Sciatic nerve (tissue), 2 donors: ENCODE results near the gene GREM1. TPM values are rescaled to one million over a fixed set of nuclear protein-coding genes. Genes with fewer than 3 reads are reported as not detected.

Experiments
- ATAC-seq: fragments of 200-7000 bp; cut with Tn5 transposase; one replicate; pipeline ENCODE4 v1.9.1; 2020; ENCODE audit warnings: mild to moderate bottlenecking, moderate library complexity
- DNase-seq: peaks from one replicate; pipeline ENCODE4 v3.0.0-alpha.2; 2020; ENCODE audit warnings: low spot score
- intact Hi-C: fragments of 100-400 bp; cut with DNase I; formaldehyde crosslinking; loops from one replicate; pipeline ENCODE4 v1.14.2; 2022
- total RNA-seq: library from RNA; stranded (reverse); fragmentation: NEBNext Ultra II Directional; extraction: Animal tissue kit (Norgen Biotek cat#: 25700); gene quantifications from one replicate; pipeline ENCODE4 v1.2.1, GENCODE V29; 2021
- donor health status: DM: no; HTN: no; CAD: no.
- donor health status: DM: no; HTN: no; CAD: no.

Gene GREM1
- total RNA-seq, 1 donor from 2014 or later, result 4.6 TPM

DNA sequence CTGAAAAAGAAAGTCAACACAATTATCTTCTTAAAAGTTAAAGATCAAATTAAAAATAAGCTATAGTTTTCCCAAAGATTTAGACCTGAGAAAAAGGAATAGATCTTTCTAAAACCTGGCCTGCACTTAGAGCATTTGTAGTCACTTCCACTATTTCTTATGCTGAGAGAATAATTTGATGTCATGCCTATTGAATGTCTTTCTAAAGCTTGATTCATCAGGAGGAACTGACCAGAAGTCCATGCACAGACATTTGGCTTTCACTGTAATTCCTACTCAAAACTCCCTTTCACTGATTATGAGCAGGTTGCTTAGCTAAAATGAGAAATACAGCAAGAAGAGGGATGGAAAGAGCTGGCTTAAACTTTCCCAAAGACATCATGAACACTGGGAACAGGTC, 4.3 kb downstream of the GREM1 start:
- DNase-seq, result no peak
- intact Hi-C loops, result no loop called here
- ATAC-seq, result no peak

DNA sequence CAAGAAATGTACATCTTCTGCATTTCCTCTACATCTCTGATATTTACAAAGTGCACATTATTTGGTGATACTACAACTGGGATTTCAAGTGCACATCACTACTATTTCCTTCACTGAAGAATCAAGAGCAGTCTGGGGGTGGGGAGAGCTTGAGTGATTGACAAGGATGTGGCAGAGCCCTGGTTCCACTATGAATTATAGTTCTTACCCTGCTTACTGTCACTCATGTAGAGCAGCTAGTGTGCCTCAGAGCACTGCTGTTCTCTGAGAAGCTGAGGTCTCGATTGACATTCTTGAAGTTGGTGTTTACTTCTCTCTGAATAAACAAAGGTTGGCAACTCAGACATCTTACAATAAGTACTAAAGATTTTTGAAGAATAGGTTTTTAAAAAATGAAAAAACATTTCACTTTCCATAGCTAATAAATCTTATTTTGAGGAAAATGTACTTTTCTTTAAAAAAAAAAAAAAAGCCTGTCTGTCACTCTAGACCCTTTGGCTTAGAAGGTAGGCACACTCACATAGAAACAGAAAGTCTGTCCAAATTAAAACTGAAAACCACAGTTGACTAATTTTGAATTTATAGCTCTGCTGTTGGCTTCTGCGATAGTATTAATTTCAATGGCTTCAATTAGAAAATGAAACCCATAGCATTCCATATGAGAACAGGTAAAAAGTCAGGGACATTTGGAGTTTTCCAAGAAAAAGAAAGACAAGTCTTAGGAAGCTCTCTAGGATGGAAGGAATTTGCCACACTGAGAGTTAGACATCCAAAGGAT, 5.6 kb downstream of the GREM1 start:
- DNase-seq (no peak), ATAC-seq (no peak)
- intact Hi-C loops, result no loop called here

DNA sequence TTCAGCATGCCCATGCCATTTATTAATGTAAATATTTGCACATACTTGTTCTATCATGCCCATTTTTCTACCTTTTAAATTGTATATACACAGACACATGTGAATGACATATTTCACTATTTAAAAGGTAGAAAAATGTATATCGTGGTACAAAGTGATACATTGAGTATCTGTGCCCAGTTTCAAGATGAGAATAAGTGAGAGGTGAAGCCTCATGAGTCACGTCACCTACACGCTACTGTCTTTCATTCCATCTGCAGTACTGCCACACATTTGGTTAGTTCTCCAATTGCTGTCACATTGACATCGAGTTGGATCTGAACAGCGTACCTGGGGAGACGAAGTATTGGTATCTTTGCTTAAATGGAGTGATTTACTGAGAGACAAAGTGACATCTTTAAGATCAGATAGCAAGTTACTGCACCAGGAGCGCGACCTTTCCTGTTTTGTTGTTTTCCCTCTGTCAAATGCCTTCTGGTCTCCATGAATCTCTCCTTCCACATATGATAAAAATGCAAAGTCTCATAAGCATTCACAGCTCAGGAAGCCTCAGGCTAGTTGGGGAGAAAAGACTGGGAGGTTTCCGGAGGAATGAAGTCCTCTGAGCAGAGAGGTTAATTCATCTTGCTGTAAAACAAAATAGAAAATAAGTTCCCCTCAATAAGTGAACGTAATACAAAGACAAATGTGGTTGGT, 12.0 kb downstream of the GREM1 start:
- intact Hi-C loops, result no loop called here
- ATAC-seq, result no peak
- no peak for DNase-seq

DNA sequence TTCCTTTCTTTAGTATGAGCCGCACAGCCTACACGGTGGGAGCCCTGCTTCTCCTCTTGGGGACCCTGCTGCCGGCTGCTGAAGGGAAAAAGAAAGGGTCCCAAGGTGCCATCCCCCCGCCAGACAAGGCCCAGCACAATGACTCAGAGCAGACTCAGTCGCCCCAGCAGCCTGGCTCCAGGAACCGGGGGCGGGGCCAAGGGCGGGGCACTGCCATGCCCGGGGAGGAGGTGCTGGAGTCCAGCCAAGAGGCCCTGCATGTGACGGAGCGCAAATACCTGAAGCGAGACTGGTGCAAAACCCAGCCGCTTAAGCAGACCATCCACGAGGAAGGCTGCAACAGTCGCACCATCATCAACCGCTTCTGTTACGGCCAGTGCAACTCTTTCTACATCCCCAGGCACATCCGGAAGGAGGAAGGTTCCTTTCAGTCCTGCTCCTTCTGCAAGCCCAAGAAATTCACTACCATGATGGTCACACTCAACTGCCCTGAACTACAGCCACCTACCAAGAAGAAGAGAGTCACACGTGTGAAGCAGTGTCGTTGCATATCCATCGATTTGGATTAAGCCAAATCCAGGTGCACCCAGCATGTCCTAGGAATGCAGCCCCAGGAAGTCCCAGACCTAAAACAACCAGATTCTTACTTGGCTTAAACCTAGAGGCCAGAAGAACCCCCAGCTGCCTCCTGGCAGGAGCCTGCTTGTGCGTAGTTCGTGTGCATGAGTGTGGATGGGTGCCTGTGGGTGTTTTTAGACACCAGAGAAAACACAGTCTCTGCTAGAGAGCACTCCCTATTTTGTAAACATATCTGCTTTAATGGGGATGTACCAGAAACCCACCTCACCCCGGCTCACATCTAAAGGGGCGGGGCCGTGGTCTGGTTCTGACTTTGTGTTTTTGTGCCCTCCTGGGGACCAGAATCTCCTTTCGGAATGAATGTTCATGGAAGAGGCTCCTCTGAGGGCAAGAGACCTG, 13.2 kb downstream of the GREM1 start:
- intact Hi-C loops, result no loop called here

DNA sequence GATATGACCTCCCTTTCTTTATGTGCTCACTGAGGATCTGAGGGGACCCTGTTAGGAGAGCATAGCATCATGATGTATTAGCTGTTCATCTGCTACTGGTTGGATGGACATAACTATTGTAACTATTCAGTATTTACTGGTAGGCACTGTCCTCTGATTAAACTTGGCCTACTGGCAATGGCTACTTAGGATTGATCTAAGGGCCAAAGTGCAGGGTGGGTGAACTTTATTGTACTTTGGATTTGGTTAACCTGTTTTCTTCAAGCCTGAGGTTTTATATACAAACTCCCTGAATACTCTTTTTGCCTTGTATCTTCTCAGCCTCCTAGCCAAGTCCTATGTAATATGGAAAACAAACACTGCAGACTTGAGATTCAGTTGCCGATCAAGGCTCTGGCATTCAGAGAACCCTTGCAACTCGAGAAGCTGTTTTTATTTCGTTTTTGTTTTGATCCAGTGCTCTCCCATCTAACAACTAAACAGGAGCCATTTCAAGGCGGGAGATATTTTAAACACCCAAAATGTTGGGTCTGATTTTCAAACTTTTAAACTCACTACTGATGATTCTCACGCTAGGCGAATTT, 14.9 kb downstream of the GREM1 start:
- intact Hi-C loops, result no loop called here
- DNase-seq (no peak), ATAC-seq (no peak)

More for the DNA sequence above, 13.2 kb downstream of the GREM1 start:
- ATAC-seq (no peak), DNase-seq (peak; percentile 58)

DNA sequence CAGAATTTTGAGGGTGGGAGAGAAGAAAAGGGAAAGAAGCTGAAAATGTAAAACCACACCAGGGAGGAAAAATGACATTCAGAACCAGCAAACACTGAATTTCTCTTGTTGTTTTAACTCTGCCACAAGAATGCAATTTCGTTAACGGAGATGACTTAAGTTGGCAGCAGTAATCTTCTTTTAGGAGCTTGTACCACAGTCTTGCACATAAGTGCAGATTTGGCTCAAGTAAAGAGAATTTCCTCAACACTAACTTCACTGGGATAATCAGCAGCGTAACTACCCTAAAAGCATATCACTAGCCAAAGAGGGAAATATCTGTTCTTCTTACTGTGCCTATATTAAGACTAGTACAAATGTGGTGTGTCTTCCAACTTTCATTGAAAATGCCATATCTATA, 15.5 kb downstream of the GREM1 start:
- ATAC-seq, result no peak
- no peak for DNase-seq
- intact Hi-C loops, result no loop called here

DNA sequence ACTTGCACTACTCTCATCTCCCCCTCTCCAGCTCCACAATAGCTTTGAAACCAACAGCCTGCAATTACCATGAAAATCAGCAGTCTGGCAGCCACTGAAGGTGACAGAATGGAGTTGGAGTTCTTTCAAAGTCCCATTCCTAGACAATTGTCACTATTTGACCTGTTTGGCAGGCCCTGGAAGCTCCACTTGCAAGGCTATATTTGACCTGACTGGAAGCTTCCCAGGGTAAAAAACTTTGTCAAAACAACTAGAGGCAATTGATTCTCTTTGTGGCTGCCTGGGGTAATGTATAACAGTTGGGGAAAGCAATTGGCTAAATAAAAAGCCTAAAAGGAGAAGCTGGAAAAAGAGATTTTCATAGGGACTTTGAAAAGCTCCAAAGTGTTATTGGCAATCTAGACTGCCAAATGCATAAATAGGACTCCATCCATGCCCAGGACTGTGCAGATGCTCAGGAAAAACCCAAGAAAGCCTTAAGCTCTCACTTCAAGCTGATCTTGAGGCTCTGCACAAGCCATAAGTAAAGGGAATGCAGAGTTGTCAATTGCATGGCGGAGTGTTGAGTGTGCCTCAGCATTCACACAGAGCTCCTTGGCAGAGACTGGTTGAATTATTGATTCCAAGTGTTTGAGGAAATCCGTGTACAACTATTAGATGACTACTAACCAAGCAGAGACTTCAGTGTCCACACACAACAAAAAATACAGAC, 18.3 kb downstream of the GREM1 start:
- ATAC-seq (no peak), DNase-seq (no peak)
- intact Hi-C loops, result no loop called here

DNA sequence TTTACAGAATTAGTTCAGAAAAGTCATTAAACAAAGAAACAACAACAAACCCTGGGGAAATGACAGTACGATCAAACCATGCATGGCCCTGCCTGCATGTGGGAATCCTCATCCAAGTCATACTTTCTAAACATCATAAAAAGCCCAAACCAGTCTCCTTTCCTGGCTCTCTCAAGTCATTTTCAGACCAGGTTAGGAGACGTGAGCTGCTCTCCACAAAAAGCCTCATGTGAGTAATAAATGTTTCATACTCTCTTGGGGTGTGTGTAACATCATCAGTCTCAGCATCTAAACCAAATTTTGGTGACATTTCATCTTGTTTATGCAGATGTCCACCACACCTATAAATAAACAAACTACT, 18.9 kb downstream of the GREM1 start:
- DNase-seq (no peak), ATAC-seq (no peak)
- intact Hi-C loops, result no loop called here

DNA sequence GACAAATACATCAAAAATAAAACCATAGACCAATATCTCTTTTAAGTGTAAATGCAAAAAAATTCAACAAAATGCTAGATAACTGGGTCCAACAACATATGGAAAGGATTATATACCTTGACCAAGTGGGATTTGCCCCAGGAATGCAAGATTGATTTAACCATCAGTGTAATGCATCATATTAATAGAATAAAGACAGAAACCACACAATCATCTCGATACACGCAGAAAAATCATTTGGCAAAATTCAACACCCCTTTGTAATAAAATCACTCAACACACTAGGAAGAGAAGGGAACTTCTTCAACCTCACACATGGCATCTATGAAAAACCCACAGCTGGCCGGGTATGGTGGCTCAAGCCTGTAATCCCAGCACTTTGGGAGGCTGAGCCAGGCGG, 19.5 kb downstream of the GREM1 start:
- DNase-seq (no peak), ATAC-seq (no peak)
- intact Hi-C loops, result no loop called here

DNA sequence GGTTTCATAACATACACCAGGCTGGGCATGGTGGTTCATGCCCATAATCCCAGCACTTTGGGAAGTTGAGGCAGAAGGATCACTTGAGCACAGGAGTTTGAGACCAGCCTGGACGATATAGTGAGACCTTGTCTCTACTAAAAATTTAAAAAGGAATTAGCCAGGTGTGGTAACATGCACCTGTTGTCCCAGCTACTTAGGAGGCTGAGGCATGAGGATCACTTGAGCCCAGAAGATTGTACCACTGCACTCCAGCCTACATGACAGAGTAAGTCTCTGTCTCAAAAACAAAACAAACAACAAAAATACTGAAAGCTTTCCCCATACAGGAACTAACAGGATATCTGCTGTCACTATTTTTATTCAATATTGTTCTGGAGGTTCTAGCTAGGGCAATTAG, 20.9 kb downstream of the GREM1 start:
- ATAC-seq (no peak), DNase-seq (no peak)
- intact Hi-C loops, result no loop called here

DNA sequence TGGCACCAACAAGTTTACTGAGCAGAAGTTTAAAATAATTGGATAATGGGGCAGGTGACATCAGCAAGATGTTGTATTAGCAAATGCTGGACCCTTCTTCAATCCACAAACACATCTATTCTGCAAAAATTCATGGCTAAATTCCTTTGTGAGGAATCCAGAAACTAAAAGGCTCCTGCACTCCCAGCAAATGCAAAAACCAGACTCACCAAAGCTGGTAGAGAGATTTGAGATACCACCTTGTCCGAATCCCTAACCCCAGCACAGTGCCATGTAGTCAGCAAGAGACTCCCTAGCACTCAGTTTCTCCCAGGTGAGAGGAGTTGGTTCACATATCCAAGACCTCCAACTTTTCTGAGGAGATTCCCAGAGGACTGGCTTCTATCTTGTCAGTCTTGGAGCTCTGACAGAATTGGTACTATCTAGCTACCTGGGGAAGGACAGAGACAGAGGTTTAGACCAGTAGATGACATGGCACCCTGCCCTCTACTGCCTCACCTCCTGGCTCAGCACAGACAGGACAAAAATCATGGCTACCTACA, 21.8 kb downstream of the GREM1 start:
- DNase-seq, result no peak
- no peak for ATAC-seq
- intact Hi-C loops, result no loop called here

DNA sequence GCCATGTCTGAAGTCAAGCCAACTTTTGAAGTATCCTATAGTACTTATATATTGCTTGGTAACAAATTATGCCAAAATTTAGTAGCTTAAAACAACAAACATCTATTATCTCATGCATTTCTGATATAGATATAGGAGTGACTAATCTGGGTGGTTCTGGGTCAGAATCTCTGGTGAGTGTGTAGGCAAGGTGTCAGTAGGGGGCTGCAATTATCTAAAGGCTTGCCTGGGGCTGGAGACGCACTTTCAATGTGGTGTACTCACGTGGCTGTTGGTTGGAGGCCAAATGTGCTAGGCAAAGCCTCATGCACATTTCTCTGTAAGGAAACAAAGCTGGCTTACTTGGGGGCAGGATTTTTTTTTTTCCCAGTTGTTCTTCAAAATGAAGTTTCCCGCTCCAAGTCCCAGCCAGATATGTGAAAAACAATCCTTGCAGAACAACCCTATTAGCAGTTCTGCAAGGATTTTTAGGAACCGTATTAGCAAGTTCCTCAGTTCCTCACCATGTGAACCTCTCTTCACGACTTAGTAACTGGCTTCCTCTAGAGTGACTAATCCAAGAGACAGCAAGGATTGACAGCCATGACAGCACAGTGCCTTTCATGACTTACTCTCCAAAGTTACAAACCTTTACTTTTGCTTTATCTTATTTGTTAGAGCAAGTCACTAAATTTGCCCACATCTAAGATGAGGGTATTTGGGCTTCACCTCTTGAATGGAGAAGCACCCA, 25.8 kb downstream of the GREM1 start:
- ATAC-seq (no peak), DNase-seq (no peak)
- intact Hi-C loops, result no loop called here

DNA sequence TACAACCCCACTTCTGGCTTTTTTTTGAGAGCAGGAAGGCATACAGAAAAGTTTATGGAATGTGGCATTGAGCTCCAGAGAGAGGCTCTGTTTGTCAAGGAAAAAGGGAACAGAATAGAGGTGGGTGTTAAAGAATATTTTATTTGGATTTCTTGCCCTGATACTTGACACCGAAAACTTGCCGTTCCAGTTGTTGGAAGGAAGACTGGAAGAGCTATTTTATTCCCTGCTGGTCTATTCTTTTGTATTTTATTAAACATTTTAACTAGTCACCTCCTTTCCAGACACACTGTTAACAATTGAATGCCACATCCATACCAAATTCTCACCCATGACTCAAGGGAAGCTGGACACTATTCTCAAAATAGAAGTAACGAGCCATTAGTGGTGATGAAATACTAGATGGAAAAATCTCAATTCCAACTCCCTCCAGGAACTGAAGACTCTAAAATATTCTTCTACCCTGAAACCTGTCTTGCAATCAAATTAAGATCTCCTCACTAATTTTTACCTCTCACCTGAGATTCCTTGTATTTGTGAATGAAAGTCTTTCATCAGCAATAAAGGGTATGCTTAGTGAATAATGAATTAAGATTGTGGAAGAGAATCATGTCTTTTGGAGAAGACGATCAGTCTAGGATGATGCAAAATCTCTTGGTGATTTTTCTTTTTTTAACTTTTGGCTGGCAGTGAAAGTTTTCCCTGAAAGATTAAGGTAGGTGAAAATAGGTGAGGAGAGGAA, 28.5 kb downstream of the GREM1 start:
- no peak for DNase-seq
- no peak for ATAC-seq

DNA sequence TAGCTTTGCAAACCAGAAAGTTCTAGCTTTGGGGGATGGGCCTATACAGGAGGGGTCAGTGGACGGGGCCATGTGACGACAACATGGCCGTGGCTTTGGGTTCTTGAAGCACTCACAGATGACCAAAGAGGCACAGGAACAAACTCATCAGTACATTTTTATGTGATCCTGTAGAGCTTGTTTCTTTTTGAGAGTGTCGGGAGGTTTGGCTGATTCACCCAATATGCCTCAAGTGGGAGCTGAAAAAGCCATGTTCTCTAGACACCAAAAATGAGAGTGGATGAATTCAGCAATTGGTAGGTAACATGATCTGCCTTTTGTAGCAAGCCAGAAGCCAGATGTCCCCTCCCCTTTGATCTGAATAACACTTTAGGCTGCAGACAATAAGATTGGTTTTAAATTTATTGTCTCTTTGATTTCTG, 30.1 kb downstream of the GREM1 start:
- intact Hi-C loops, result no loop called here
- DNase-seq (no peak), ATAC-seq (no peak)

More for the DNA sequence above, 28.5 kb downstream of the GREM1 start:
- intact Hi-C loops, result no loop called here

DNA sequence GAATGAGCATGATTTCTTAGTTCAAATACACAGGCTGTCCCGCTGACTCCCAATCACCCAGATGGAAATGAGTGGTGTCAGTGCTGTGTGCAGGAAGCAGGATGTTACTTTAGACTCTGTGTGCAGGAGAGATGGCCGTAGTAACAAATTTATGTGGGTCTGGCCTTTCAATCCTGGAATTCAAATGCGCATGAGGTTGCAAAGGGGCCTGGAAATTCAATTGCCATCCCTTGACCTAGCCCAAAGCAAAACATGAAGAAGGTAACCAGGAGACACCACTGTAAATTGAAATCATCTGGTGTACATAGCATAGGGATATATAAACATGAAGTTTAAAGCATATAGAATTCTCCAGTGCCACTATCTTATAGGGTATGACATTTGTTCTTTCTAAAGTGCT, 33.2 kb downstream of the GREM1 start:
- no peak for DNase-seq
- no peak for ATAC-seq
- intact Hi-C loops, result no loop called here

DNA sequence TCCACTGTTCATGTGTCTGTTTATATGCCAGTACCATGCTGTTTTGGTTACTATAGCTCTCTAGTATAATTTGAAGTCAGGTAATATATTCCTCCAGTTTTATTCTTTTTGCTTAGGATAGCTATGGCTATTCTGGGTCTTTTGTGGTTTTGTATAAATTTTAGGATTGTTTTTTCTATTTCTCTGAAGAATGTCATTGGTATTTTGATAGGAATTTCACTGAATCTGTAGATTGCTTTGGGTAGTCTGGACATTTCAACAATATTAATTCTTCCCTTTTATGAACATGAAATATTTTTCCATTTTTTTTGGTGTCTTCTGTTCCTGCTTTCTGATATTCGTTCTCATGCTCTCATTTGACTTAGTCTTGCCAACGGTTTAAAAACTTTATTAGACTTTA, 39.6 kb downstream of the GREM1 start:
- ATAC-seq (no peak), DNase-seq (no peak)
- intact Hi-C loops, result no loop called here

DNA sequence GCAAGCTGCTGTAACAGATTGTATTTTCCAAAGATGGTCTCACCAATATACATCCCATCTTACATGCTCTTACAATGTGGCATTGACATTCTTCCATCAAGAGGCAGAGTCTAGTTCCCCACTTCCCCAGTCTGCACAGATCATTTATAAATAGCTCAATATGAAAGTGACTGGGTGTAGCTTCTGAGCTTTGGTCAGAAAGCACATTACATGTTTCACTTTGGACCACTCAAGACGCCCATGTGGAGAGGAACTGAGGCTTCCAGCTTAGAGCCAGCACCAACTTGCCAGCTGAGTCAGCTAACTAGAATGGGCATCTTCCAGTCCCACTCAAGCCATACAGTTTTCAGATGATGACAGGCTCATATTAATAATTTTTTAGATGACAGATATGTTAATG, 45.5 kb downstream of the GREM1 start:
- DNase-seq (no peak), ATAC-seq (no peak)
- intact Hi-C loops, result no loop called here
